ENCODE data around the gene RGS6.
"Not testable (repeated sequence)": the region's sequence is repeated elsewhere in the genome, so short reads cannot be mapped to it uniquely, and the experiment has no call there.

Gene RGS6

DNA sequence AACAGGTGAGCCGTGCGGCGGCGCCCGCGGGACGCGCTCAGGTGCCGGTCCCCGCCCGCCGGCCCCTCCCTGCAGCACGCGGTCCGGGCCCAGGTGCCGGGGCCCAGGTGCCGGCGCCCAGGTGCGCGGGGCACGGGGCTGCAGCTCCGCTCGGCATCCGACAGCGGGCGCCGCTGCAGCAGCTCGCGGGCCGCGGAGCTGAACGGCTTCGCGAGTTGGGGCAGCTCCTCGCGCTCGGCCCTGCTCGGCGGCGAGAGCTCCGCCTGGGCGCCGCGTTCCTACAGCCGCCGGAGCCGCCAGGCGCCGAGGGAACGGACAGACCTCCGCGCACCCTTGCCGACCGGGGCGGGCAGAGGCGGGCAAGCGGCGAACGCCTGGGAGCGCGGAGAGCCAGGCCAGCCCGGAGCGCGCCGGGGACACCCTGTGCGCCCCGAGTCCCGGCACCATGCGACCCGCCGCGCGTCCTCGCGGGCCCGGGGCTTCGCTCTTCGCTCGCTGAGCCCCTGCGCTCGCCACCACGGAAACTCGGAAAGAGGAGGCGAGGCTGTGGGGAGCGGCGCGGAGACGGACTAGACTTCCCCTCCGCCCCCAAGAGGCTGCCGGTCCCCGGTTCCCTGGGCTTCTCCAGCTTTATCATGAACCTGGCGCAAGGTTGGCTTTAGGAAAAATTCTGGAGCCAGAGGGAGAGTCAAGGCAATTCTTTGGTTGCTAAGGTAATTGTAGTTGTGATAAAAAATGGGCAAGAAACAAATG is at the start of gene RGS6:
TSS of gene RGS6 (plus strand) at position 201 of the 753 bp plus-strand sequence.
- DNase-seq (ENCODE audit: low read depth): no peak

- no peak for DNase-seq (ENCODE audit: low read depth)
Measured at GRCh38 chr14:71883094-71883493, 49.1 kb upstream of the RGS6 start.

DNA sequence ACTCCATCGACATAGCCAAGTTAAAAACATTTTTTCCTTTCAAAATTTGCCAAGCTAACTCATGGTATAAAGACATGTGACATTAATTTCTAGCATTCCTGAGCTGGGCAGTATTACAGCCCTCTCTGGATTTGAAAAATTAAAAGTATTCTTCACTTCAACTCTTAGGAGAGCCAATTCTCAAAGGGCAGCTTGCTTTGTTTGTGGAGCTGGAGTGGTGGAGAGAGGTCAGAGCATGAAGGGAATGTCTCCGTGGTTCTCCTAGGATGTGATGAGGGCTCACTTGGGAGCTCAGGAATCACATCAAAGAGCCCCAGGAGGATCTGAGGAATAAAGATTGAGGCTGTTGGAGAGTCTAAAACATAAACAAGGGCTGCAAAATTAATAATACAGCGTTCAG is 46.9 kb upstream of the RGS6 start:
- no peak for DNase-seq (ENCODE audit: low read depth)

DNA sequence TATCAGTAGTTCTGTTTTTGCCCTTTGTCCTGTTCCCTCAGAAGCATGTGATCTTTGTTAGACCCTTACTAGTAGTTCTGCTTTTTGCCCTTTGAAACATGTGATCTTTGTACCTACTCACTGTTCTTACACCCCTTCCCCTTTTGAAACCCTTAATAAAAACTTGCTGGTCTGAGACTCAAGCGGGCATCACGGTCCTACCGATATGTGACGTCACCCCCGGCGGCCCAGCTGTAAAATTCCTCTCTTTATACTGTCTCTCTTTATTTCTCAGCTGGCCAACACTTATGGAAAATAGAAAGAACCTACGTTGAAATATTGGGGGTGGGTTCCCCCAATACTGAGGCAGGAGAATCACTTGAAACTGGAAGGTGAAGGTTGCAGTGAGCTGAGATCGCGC is 44.4 kb upstream of the RGS6 start:
- not testable (repeated sequence) for DNase-seq (ENCODE audit: low read depth)

GRCh38 chr14:71890541-71890940 is 41.7 kb upstream of the RGS6 start:
- DNase-seq (ENCODE audit: low read depth): no peak

- DNase-seq (ENCODE audit: low read depth): no peak
Measured at GRCh38 chr14:71891185-71891584, 41.0 kb upstream of the RGS6 start.

DNA sequence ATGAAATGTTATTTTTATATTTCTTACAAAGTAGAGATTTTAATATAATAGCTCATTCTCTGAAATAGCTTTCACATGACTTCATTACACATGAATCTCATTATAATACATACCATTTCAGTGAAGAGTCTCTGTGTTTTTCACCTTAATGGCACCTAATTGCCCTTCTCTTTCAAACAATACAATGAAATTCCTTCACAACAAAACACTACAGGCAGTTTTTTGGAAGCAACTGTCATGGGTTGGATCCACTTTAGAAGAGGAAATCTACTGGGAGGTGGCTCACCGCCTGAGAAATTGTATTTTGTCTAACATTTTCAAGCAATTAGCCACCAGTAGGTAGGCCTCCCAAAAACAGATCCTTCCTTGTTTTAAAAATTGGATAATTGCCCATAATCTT is 40.3 kb upstream of the RGS6 start:
- no peak for DNase-seq (ENCODE audit: low read depth)

- no peak for DNase-seq (ENCODE audit: low read depth)
Measured at GRCh38 chr14:71905031-71905430, 27.2 kb upstream of the RGS6 start.

- DNase-seq (ENCODE audit: low read depth): no peak
Measured at GRCh38 chr14:71905860-71906259, 26.4 kb upstream of the RGS6 start.

- DNase-seq (ENCODE audit: low read depth): no peak
Measured at GRCh38 chr14:71907793-71908515, 24.3 kb upstream of the RGS6 start.

- DNase-seq (ENCODE audit: low read depth): no peak
Measured at GRCh38 chr14:71911669-71912068, 20.6 kb upstream of the RGS6 start.

DNA sequence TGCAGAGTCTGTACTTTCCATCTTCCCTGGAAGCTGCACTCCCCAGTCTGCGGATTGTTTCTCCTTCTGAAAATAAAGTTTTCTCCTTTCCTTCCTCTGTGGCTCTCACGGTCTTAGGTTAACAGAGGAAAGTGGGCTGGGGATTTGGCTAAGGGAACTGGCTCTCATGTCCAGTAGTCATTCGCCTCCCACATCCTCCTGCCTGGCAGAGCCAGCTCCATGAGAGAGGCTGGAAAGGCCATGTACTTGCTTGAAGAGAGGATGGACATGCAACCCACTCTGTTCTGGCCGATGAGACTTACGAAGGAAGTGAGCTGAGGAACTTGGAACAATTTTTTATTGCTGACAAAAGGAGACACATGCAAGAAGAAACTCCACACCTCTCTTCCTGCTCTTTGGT is 18.9 kb upstream of the RGS6 start:
- DNase-seq (ENCODE audit: low read depth): no peak

GRCh38 chr14:71918955-71919354 is 13.3 kb upstream of the RGS6 start:
- no peak for DNase-seq (ENCODE audit: low read depth)

GRCh38 chr14:71923513-71923912 is 8.7 kb upstream of the RGS6 start:
- DNase-seq (ENCODE audit: low read depth): no peak

- no peak for DNase-seq (ENCODE audit: low read depth)
Measured at GRCh38 chr14:71931492-71932228, 569 bp upstream of the RGS6 start.

DNA sequence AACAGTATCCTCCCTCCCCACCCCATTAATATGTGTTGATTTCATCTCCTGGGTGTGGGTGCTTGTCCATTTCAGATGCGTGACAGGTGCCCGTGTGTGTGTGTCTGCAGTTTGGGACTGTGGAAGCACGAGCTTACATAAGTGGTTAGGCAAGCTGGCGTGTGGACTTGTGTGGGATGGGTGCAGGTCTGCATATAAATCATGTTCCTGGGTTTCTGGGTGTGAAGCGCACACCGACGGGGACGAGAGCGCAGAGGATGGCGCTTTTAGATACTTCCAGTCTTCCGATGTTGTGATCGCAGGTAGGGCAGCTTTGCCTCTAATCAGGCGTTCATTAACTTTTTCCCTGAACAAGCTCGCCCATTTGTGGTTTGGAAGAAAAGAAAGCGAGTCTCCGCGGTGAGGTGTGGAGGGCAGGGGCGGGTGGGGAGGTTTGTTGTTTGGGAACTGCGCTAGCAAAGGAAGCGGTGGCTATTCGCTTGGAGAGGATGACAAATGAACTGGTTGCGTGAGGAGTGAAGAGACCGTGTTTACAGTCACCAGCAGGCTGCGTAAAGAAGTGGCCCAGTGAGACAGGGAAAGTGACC is 865 bp downstream of the RGS6 start:
- DNase-seq (ENCODE audit: low read depth): no peak

- DNase-seq (ENCODE audit: low read depth): not testable (repeated sequence)
Measured at GRCh38 chr14:71938273-71938672, 6.0 kb downstream of the RGS6 start.

DNA sequence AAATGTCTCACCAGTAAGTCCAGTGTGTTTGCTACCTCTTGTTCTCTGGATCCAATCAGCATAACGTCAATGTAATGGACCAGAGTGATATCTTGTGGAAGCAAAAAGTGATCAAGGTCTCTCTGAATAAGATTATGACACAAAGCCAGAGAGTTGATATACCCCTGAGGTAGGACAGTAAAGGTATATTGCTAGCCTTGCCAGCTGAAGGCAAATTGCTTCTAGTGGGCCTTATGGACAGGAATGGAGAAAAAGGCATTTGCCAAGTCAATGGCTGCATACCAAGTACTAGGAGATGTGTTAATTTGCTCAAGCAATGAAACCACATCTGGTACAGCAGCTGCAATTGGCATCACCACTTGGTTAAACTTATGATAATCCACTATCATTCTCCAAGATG is 7.1 kb downstream of the RGS6 start:
- DNase-seq (ENCODE audit: low read depth): not testable (repeated sequence)

DNA sequence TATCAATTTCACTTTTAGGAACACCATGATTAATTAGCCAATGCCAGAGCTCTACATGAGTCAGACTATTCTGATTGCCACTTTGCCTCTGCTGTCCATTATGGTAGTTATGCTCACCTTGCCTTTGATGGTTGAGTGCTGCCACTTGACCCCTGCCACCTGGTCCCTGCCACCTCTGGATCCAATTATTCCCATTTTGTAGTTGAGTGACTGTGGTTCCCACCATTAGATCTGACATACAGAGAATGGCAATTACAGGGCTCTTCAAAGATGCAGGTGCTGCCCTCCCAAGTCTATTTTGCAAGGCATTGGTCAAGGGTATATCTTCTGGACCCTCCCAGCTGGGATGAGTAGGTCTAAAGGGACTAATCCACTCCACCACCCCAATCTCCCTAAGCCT is 8.3 kb downstream of the RGS6 start:
- not testable (repeated sequence) for DNase-seq (ENCODE audit: low read depth)

DNA sequence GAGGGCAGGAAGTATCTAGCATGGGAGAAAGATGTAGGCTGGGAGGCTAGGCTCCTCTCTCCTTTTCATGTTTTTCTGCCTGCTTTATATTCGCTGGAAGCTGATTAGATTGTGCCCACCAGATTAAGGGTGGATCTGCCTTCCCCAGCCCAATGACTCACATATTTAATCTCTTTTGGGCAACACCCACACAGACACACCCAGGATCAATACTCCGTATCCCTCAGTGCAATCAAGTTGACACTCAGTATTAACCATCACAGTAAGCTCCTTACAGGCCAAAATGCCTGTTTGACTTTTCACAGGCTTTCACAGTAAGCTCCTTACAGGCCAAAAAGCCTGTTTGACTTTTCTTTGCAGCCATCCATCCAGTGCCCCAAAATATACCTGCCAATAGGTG is 9.4 kb downstream of the RGS6 start:
- not testable (repeated sequence) for DNase-seq (ENCODE audit: low read depth)

GRCh38 chr14:71942904-71943694 is 10.9 kb downstream of the RGS6 start:
- no peak for DNase-seq (ENCODE audit: low read depth)

DNA sequence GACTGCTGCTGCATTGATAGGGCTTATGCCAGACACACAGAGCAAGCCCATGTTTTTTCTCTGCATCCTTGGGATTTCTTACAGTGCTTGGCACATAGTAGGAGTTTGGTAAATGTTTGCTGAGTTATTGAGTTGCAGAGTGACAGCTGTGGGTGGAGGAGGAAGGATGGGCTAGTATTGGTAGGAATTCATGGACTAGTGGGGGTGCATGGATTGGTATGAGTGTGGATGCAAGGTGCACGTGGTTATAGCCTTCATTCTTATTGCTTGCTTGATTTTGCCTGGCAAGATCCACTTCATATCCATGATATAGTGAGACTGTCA is 11.4 kb downstream of the RGS6 start:
- no peak for DNase-seq (ENCODE audit: low read depth)
